Activated T-cell treated with anti-CD3 and anti-CD28 coated beads, Interleukin-2, amount 50 U/mL, for 4 hours (primary cell): ENCODE data around the gene FGGY. TPM values are rescaled to one million over a fixed set of nuclear protein-coding genes. Genes with fewer than 3 reads are reported as not detected.
"Not testable (repeated sequence)": the region's sequence is repeated elsewhere in the genome, so short reads cannot be mapped to it uniquely, and the experiment has no call there.

Experiments used
- ATAC-seq, 2 donors: fragments of 200-7000 bp; cut with Tn5 transposase; one replicate each; pipeline ENCODE4 v1.10.0; 2021
- DNase-seq: peaks from one replicate; pipeline ENCODE4 v3.0.0-alpha.2; 2020
- H3K27me3 Mint-ChIP-seq: one replicate; pipeline ENCODE4 v1.8.0; 2021; ENCODE audit warnings: low read depth, mixed read lengths
- H3K36me3 Mint-ChIP-seq: one replicate; pipeline ENCODE4 v1.8.0; 2022; ENCODE audit warnings: mixed read lengths; ENCODE audit not compliant: insufficient read depth
- H3K4me1 Mint-ChIP-seq: one replicate; pipeline ENCODE4 v1.8.0; 2021; ENCODE audit warnings: low read depth, mixed read lengths
- H3K4me3 Mint-ChIP-seq: one replicate; pipeline ENCODE4 v1.8.0; 2021; ENCODE audit warnings: mild to moderate bottlenecking, moderate library complexity, mixed read lengths
- H3K9me3 Mint-ChIP-seq: one replicate; pipeline ENCODE4 v1.8.0; 2021; ENCODE audit warnings: mixed read lengths
- total RNA-seq, 3 donors: library from RNA; stranded (reverse); gene quantifications; one replicate each; pipeline ENCODE4 v1.2.1, GENCODE V29; 2021

The FGGY gene
- 1 to 10 TPM; 2.5 to 4.8 (median 3.1) TPM for total RNA-seq

- DNase-seq (peak; percentile 73), ATAC-seq (peak; percentile 93 to 95)
- Mint-ChIP-seq H3K27me3 (no peaks in the 10 kb centered on the region), H3K4me3 (peak within 1 kb of the TSS; percentile 85), H3K36me3 (no peaks in the 10 kb centered on the region), H3K4me1 (peaks cover 16% of the 10 kb centered on the region), H3K9me3 (no peaks in the 10 kb centered on the region)
Measured at GRCh38 chr1:59296358-59297256, at the start of gene FGGY. TSS of gene FGGY (plus strand) at chr1:59297094. CDS start at chr1:59321550, 24,456 bp downstream.

- DNase-seq (no peak), ATAC-seq (no peak)
- Mint-ChIP-seq H3K4me1 (no peaks in the 10 kb centered on the region), H3K9me3 (peaks cover 14% of the 10 kb centered on the region), H3K4me3 (no peak overlapping the region), H3K36me3 (no peaks in the 10 kb centered on the region), H3K27me3 (peaks cover 6% of the 10 kb centered on the region)
Measured at GRCh38 chr1:59248758-59249157, 48.1 kb upstream of the FGGY start.

- no peak overlapping the region for H3K4me3 Mint-ChIP-seq
- no peaks in the 10 kb centered on the region for H3K36me3 Mint-ChIP-seq
- DNase-seq (no peak), ATAC-seq (no peak)
- peaks cover 6% of the 10 kb centered on the region for H3K27me3 Mint-ChIP-seq
- peaks cover 13% of the 10 kb centered on the region for H3K9me3 Mint-ChIP-seq
- no peaks in the 10 kb centered on the region for H3K4me1 Mint-ChIP-seq
Measured at GRCh38 chr1:59249396-59250137, 47.3 kb upstream of the FGGY start.

- H3K9me3 Mint-ChIP-seq, H3K4me1 Mint-ChIP-seq, H3K36me3 Mint-ChIP-seq, H3K27me3 Mint-ChIP-seq, H3K4me3 Mint-ChIP-seq, DNase-seq, ATAC-seq: not testable (repeated sequence)
Measured at GRCh38 chr1:59251061-59251460, 45.8 kb upstream of the FGGY start.

- H3K4me1 Mint-ChIP-seq, result not testable (repeated sequence)
Measured at GRCh38 chr1:59256429-59256828, 40.5 kb upstream of the FGGY start.

GRCh38 chr1:59258412-59259032, 38.4 kb upstream of the FGGY start:
- H3K36me3 Mint-ChIP-seq, result no peaks in the 10 kb centered on the region
- peaks cover 1% of the 10 kb centered on the region for H3K27me3 Mint-ChIP-seq
- DNase-seq, result no peak
- no peaks in the 10 kb centered on the region for H3K9me3 Mint-ChIP-seq
- no peak overlapping the region for H3K4me3 Mint-ChIP-seq
- no peaks in the 10 kb centered on the region for H3K4me1 Mint-ChIP-seq
- no peak for ATAC-seq

More at GRCh38 chr1:59256429-59256828, 40.5 kb upstream of the FGGY start:
- DNase-seq, H3K9me3 Mint-ChIP-seq, H3K4me3 Mint-ChIP-seq, ATAC-seq, H3K36me3 Mint-ChIP-seq, H3K27me3 Mint-ChIP-seq: not testable (repeated sequence)

- H3K4me1 Mint-ChIP-seq, result no peaks in the 10 kb centered on the region
Measured at GRCh38 chr1:59261537-59261936, 35.4 kb upstream of the FGGY start.

GRCh38 chr1:59262631-59263030, 34.3 kb upstream of the FGGY start:
- ATAC-seq, result no peak

More at GRCh38 chr1:59261537-59261936, 35.4 kb upstream of the FGGY start:
- ATAC-seq (no peak), DNase-seq (no peak)
- H3K36me3 Mint-ChIP-seq, result no peaks in the 10 kb centered on the region
- H3K4me3 Mint-ChIP-seq, result no peak overlapping the region
- no peaks in the 10 kb centered on the region for H3K9me3 Mint-ChIP-seq
- no peaks in the 10 kb centered on the region for H3K27me3 Mint-ChIP-seq

GRCh38 chr1:59263111-59263510, 33.8 kb upstream of the FGGY start:
- H3K4me3 Mint-ChIP-seq, result no peak overlapping the region
- no peaks in the 10 kb centered on the region for H3K36me3 Mint-ChIP-seq
- no peaks in the 10 kb centered on the region for H3K9me3 Mint-ChIP-seq
- H3K4me1 Mint-ChIP-seq, result no peaks in the 10 kb centered on the region
- no peaks in the 10 kb centered on the region for H3K27me3 Mint-ChIP-seq
- ATAC-seq, result no peak
- DNase-seq, result no peak

More at GRCh38 chr1:59262631-59263030, 34.3 kb upstream of the FGGY start:
- no peak for DNase-seq
- H3K9me3 Mint-ChIP-seq, result no peaks in the 10 kb centered on the region
- no peaks in the 10 kb centered on the region for H3K36me3 Mint-ChIP-seq
- no peaks in the 10 kb centered on the region for H3K27me3 Mint-ChIP-seq
- no peak overlapping the region for H3K4me3 Mint-ChIP-seq
- no peaks in the 10 kb centered on the region for H3K4me1 Mint-ChIP-seq

- Mint-ChIP-seq H3K36me3 (no peaks in the 10 kb centered on the region), H3K4me1 (no peaks in the 10 kb centered on the region), H3K9me3 (no peaks in the 10 kb centered on the region), H3K27me3 (peaks cover 8% of the 10 kb centered on the region), H3K4me3 (no peak overlapping the region)
- no peak for DNase-seq
- no peak for ATAC-seq
Measured at GRCh38 chr1:59265622-59266021, 31.3 kb upstream of the FGGY start.

- Mint-ChIP-seq H3K36me3 (no peaks in the 10 kb centered on the region), H3K4me3 (no peak overlapping the region)
Measured at GRCh38 chr1:59266180-59266926, 30.5 kb upstream of the FGGY start.

GRCh38 chr1:59266927-59267293, 30.0 kb upstream of the FGGY start:
- Mint-ChIP-seq H3K27me3 (peaks cover 10% of the 10 kb centered on the region), H3K9me3 (no peaks in the 10 kb centered on the region), H3K36me3 (no peaks in the 10 kb centered on the region), H3K4me3 (no peak overlapping the region), H3K4me1 (no peaks in the 10 kb centered on the region)
- ATAC-seq (no peak), DNase-seq (no peak)

More at GRCh38 chr1:59266180-59266926, 30.5 kb upstream of the FGGY start:
- no peak for ATAC-seq
- Mint-ChIP-seq H3K9me3 (no peaks in the 10 kb centered on the region), H3K27me3 (peaks cover 10% of the 10 kb centered on the region), H3K4me1 (no peaks in the 10 kb centered on the region)
- no peak for DNase-seq

- H3K36me3 Mint-ChIP-seq, result no peaks in the 10 kb centered on the region
- H3K9me3 Mint-ChIP-seq, result no peaks in the 10 kb centered on the region
- H3K27me3 Mint-ChIP-seq, result peaks cover 10% of the 10 kb centered on the region
- DNase-seq (no peak), ATAC-seq (no peak)
- no peaks in the 10 kb centered on the region for H3K4me1 Mint-ChIP-seq
- H3K4me3 Mint-ChIP-seq, result no peak overlapping the region
Measured at GRCh38 chr1:59268406-59268805, 28.5 kb upstream of the FGGY start.
